Heart left ventricle (tissue), 13 donors: ENCODE measurements around the gene SLC5A10.

Experiments used
- POLR2A ChIP-seq, 2 donors: fragments of 450-650 bp; IDR thresholded peaks; one replicate each; pipeline ENCODE4 v1.6.1; 2017; ENCODE audit warnings: antibody characterized with exemption in 2 of 2, mild to moderate bottlenecking in 2 of 2, moderate library complexity in 2 of 2
- TF ChIP-seq, protein P1 (sequence below), 12 donors: fragments of 200-600 bp; sonication (generic) in 4 of 12; IDR thresholded peaks; one replicate each; pipeline versions ENCODE4 v1.5.0 to v1.8.0; 2018 to 2022; ENCODE audit warnings: antibody characterized with exemption in 12 of 12, mild to moderate bottlenecking in 5 of 12
- donor health status: ischemic (EF 13 %, LVEDD 7.1; RV severe dilation, severe dysfunction).
- donor health status: DM: no; HTN: yes; CAD: no.
- donor health status: DM: no; HTN: no; CAD: no.
- donor health status: ischemic (EF 25% LVEDD 6.9; RV normal size, moderate dysfunction).
- donor health status: ischemic (EF 25% LVEDD 5.7; RV mildly dilated, moderate dysfunction).
- donor health status: ischemic (EF 35%, LVEDD 5.7; RV mildly dilated, moderate dysfunction).
- donor health status: nonischemic (EF 11% LVEDD 7.7; RV severe dilation, severe dysfunction).
- donor health status: DM: yes; HTN: yes; CAD: no.
- donor health status: PGD.
- donor health status: ischemic (EF 29% LVEDD 5.4; RV normal size, mild dysfunction).
- donor health status: nonischemic (EF 23%, LVEDD 6.1; RV moderate dilation, normal function).

DNA sequence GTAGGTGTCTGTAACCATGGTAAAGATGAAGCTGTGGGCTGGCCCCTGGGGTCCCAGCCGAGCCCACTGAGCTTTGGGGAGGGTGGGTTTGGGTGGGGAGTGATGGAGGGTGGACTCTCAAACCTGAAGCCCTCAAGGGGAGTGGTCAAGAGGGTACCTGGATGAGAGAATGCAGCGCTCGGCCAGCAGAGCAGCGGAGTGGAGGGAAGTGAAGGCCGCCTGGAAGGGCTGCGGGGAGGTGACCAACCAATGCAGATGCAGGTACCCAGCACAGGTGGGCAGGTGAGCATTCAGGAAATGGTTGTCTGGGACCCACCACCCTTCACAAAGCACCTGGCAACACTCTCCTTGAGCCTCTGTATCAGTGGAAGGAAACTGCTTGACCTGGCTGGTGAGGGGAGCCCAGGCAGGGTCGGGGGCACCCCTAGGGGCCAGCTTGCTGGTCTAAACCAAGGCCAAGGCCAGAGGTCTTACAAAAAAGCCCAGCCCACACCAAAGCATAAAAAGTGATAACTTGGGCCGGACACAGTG lies 3.4 kb upstream of the SLC5A10 start:
- TF ChIP-seq, protein P1, sequence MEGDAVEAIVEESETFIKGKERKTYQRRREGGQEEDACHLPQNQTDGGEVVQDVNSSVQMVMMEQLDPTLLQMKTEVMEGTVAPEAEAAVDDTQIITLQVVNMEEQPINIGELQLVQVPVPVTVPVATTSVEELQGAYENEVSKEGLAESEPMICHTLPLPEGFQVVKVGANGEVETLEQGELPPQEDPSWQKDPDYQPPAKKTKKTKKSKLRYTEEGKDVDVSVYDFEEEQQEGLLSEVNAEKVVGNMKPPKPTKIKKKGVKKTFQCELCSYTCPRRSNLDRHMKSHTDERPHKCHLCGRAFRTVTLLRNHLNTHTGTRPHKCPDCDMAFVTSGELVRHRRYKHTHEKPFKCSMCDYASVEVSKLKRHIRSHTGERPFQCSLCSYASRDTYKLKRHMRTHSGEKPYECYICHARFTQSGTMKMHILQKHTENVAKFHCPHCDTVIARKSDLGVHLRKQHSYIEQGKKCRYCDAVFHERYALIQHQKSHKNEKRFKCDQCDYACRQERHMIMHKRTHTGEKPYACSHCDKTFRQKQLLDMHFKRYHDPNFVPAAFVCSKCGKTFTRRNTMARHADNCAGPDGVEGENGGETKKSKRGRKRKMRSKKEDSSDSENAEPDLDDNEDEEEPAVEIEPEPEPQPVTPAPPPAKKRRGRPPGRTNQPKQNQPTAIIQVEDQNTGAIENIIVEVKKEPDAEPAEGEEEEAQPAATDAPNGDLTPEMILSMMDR (IDR thresholded peaks at IDR 0.05), result no peak
- TF ChIP-seq POLR2A (IDR thresholded peaks at IDR 0.05), result no peak
